Activated T-cell treated with anti-CD3 and anti-CD28 coated beads for 24 hours (primary cell): ENCODE results near the gene FBXL3.
A peak's percentile ranks its signal among the peaks of the same experiment; 100 is the strongest.

Experiments
- DNase-seq: peaks from one replicate; pipeline ENCODE4 v3.0.0-alpha.2; 2020; ENCODE audit warnings: low read depth

FBXL3 gene

GRCh38 chr13:77026861-77027621 is at the start of gene FBXL3:
FBXL3 (minus strand) TSS chr13:77027159; CDS start chr13:77021860, 5,299 bp downstream.
- DNase-seq: peak; percentile 79

- DNase-seq: no peak
Measured at GRCh38 chr13:77067519-77067918, 40.6 kb upstream of the FBXL3 start.

- DNase-seq: no peak
Measured at GRCh38 chr13:77065461-77066147, 38.6 kb upstream of the FBXL3 start.

GRCh38 chr13:77062097-77062496 is 35.1 kb upstream of the FBXL3 start:
- no peak for DNase-seq

GRCh38 chr13:77061362-77061761 is 34.4 kb upstream of the FBXL3 start:
- DNase-seq: no peak

GRCh38 chr13:77056886-77057285 is 29.9 kb upstream of the FBXL3 start:
- DNase-seq: no peak

- DNase-seq: no peak
Measured at GRCh38 chr13:77056382-77056781, 29.4 kb upstream of the FBXL3 start.

GRCh38 chr13:77055158-77055557 is 28.2 kb upstream of the FBXL3 start:
- DNase-seq: no peak

- DNase-seq: no peak
Measured at GRCh38 chr13:77053192-77053591, 26.2 kb upstream of the FBXL3 start.

GRCh38 chr13:77048681-77049080 is 21.7 kb upstream of the FBXL3 start:
- DNase-seq: no peak

- DNase-seq: no peak
Measured at GRCh38 chr13:77047649-77048343, 20.8 kb upstream of the FBXL3 start.

- no peak for DNase-seq
Measured at GRCh38 chr13:77042566-77043177, 15.7 kb upstream of the FBXL3 start.

GRCh38 chr13:77040835-77041234 is 13.9 kb upstream of the FBXL3 start:
- no peak for DNase-seq

- no peak for DNase-seq
Measured at GRCh38 chr13:77040076-77040475, 13.1 kb upstream of the FBXL3 start.

- no peak for DNase-seq
Measured at GRCh38 chr13:77038907-77039480, 12.0 kb upstream of the FBXL3 start.

- no peak for DNase-seq
Measured at GRCh38 chr13:77036279-77036678, 9.3 kb upstream of the FBXL3 start.

- no peak for DNase-seq
Measured at GRCh38 chr13:77034881-77035280, 7.9 kb upstream of the FBXL3 start.

- DNase-seq: no peak
Measured at GRCh38 chr13:77033717-77034302, 6.9 kb upstream of the FBXL3 start.

GRCh38 chr13:77031656-77032243 is 4.8 kb upstream of the FBXL3 start:
- DNase-seq: no peak

GRCh38 chr13:77029436-77029835 is 2.5 kb upstream of the FBXL3 start:
- no peak for DNase-seq

- DNase-seq: no peak
Measured at GRCh38 chr13:77028202-77028601, 1.2 kb upstream of the FBXL3 start.
